ENCODE measurements around the gene CPM. TPM values are rescaled to one million over a fixed set of nuclear protein-coding genes. Genes with fewer than 3 reads are reported as not detected.

The CPM gene
- polyA plus RNA-seq, 1 donor (not counting 4 experiments of a cell fraction or from before 2014, with no cell fraction given), result 2.5 TPM

GRCh38 chr12:68806488-68807237 lies 126.3 kb downstream of the CPM start:
- Histone ChIP-seq H2AFZ (ENCODE audit: control insufficient read depth, low read length) (no peak overlapping the region), H3K4me3 (ENCODE audit: control insufficient read depth in 2 of 3, extremely low read depth in 1 of 3, insufficient read depth in 2 of 3, low read depth in 1 of 3, low read length in 3 of 3) (no peak overlapping the region), H4K20me1 (ENCODE audit: control insufficient read depth, extremely low read depth, insufficient read depth, low read length) (no peaks in the 10 kb centered on the region), H3K27ac (ENCODE audit: control insufficient read depth, insufficient read depth, low read length) (no peak overlapping the region), H3K9ac (ENCODE audit: control insufficient read depth, extremely low read depth, insufficient read depth, low read length) (peak overlapping the region; percentile 99), H3K9me1 (ENCODE audit: control insufficient read depth, extremely low read depth, insufficient read depth, low read length) (no peaks in the 10 kb centered on the region), H3K36me3 (ENCODE audit: control insufficient read depth in 2 of 2, extremely low read depth in 1 of 2, insufficient read depth in 2 of 2, low read length in 2 of 2) (peaks cover 0 to 3% of the 10 kb centered on the region in 2 experiments), H3K79me2 (ENCODE audit: control insufficient read depth, insufficient read depth, low read length) (peaks cover 28% of the 10 kb centered on the region), H3K9me3 (ENCODE audit: control insufficient read depth, low read depth, low read length) (no peaks in the 10 kb centered on the region), H3K4me1 (ENCODE audit: control insufficient read depth, extremely low read depth, insufficient read depth, low read length) (peaks cover 11% of the 10 kb centered on the region), H3K27me3 (ENCODE audit: control insufficient read depth, extremely low read depth, insufficient read depth, low read length) (no peaks in the 10 kb centered on the region), H3K4me2 (ENCODE audit: control insufficient read depth, extremely low read depth, insufficient read depth, low read depth, low read length) (peak overlapping the region; percentile 66)
- dilution Hi-C loops (cut with MboI; ENCODE audit: extremely low pct_ligation_motif_present, low sequenced_read_pairs), result no loop called here
- no peak for DNase-seq (ENCODE audit: low read depth, low spot score)
- FAIRE-seq, result no peak
- TF ChIP-seq, protein P1, sequence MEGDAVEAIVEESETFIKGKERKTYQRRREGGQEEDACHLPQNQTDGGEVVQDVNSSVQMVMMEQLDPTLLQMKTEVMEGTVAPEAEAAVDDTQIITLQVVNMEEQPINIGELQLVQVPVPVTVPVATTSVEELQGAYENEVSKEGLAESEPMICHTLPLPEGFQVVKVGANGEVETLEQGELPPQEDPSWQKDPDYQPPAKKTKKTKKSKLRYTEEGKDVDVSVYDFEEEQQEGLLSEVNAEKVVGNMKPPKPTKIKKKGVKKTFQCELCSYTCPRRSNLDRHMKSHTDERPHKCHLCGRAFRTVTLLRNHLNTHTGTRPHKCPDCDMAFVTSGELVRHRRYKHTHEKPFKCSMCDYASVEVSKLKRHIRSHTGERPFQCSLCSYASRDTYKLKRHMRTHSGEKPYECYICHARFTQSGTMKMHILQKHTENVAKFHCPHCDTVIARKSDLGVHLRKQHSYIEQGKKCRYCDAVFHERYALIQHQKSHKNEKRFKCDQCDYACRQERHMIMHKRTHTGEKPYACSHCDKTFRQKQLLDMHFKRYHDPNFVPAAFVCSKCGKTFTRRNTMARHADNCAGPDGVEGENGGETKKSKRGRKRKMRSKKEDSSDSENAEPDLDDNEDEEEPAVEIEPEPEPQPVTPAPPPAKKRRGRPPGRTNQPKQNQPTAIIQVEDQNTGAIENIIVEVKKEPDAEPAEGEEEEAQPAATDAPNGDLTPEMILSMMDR (optimal IDR thresholded peaks at IDR 0.05 in 1 of 3, IDR thresholded peaks at IDR 0.05 in 1 of 3, conservative IDR thresholded peaks at IDR 0.05 in 1 of 3; ENCODE audit: extremely low read depth in 1 of 3, insufficient read depth in 2 of 3, low read length in 3 of 3), result no peak
- TF ChIP-seq EZH2 (IDR thresholded peaks at IDR 0.05; ENCODE audit: low read length), result no peak

DNA sequence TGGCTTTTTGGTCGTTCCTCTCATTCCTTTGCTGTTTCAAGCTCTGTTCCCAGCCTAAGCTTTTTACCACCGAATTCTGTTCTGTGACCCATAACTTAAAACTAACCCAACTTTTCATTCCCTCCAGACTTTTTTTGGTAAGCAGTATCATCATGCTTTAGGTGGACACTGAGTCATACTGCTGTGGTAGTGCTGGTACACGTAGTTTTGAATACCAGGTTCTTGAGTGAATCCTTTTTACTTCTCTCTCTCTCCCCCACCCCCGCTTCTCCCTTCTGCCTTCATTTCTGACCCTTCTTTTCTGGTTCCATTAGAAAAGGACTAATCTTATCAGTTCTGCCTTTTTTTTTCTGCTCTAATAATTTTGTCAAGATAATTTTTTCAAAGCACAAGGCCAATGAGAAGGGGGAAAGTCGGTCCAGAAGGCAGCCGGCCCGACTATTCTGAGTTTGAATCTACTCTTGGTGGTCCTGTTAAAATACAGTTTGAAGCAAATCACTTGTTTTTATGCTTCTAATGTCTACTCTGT lies 127.3 kb downstream of the CPM start:
- H3K9me1 ChIP-seq (ENCODE audit: control insufficient read depth, extremely low read depth, insufficient read depth, low read length), result no peaks in the 10 kb centered on the region
- no peak overlapping the region for H3K9ac ChIP-seq (ENCODE audit: control insufficient read depth, extremely low read depth, insufficient read depth, low read length)
- H2AFZ ChIP-seq (ENCODE audit: control insufficient read depth, low read length), result no peak overlapping the region
- H3K9me3 ChIP-seq (ENCODE audit: control insufficient read depth, low read depth, low read length), result no peaks in the 10 kb centered on the region
- H3K4me3 ChIP-seq (ENCODE audit: control insufficient read depth in 2 of 3, extremely low read depth in 1 of 3, insufficient read depth in 2 of 3, low read depth in 1 of 3, low read length in 3 of 3), result no peak overlapping the region
- no peaks in the 10 kb centered on the region for H4K20me1 ChIP-seq (ENCODE audit: control insufficient read depth, extremely low read depth, insufficient read depth, low read length)
- no peak overlapping the region for H3K4me2 ChIP-seq (ENCODE audit: control insufficient read depth, extremely low read depth, insufficient read depth, low read depth, low read length)
- peaks cover 0 to 3% of the 10 kb centered on the region in 2 experiments for H3K36me3 ChIP-seq (ENCODE audit: control insufficient read depth in 2 of 2, extremely low read depth in 1 of 2, insufficient read depth in 2 of 2, low read length in 2 of 2)
- peaks cover 8% of the 10 kb centered on the region for H3K4me1 ChIP-seq (ENCODE audit: control insufficient read depth, extremely low read depth, insufficient read depth, low read length)
- dilution Hi-C loops (cut with MboI; ENCODE audit: extremely low pct_ligation_motif_present, low sequenced_read_pairs), result no loop called here
- FAIRE-seq (no peak), DNase-seq (ENCODE audit: low read depth, low spot score) (no peak)
- H3K79me2 ChIP-seq (ENCODE audit: control insufficient read depth, insufficient read depth, low read length), result peaks cover 19% of the 10 kb centered on the region
- TF ChIP-seq EZH2 (IDR thresholded peaks at IDR 0.05; ENCODE audit: low read length), result no peak
- TF ChIP-seq, protein P1 (optimal IDR thresholded peaks at IDR 0.05 in 1 of 3, IDR thresholded peaks at IDR 0.05 in 1 of 3, conservative IDR thresholded peaks at IDR 0.05 in 1 of 3; ENCODE audit: extremely low read depth in 1 of 3, insufficient read depth in 2 of 3, low read length in 3 of 3), result no peak
- no peaks in the 10 kb centered on the region for H3K27me3 ChIP-seq (ENCODE audit: control insufficient read depth, extremely low read depth, insufficient read depth, low read length)
- H3K27ac ChIP-seq (ENCODE audit: control insufficient read depth, insufficient read depth, low read length), result no peak overlapping the region

All from keratinocyte (primary cell).